Heart right ventricle (tissue), 16 donors: ENCODE measurements around the gene CNKSR2. TPM values are rescaled to one million over a fixed set of nuclear protein-coding genes. Genes with fewer than 3 reads are reported as not detected.

Experiments used
- ATAC-seq, 8 donors: fragments of 200-7000 bp; cut with Tn5 transposase; one replicate each; pipeline ENCODE4 v1.9.1; 2020; ENCODE audit warnings: mild to moderate bottlenecking in 8 of 8, moderate library complexity in 8 of 8, moderate number of reproducible peaks in 1 of 8
- DNase-seq, 2 donors: peaks; one replicate each; pipeline ENCODE4 v3.0.0-alpha.2; 2020
- H3K27ac ChIP-seq, 10 donors: fragments of 200-600 bp; sonication (generic) in 2 of 10; one replicate each; pipeline versions ENCODE4 v1.5.0 to v1.8.0; 2020 to 2022; ENCODE audit warnings: mild to moderate bottlenecking in 3 of 10
- H3K27me3 ChIP-seq, 7 donors: fragments of 200-600 bp; one replicate each; pipeline ENCODE4 v1.8.0; 2021 to 2022; ENCODE audit warnings: mild to moderate bottlenecking in 2 of 7
- H3K36me3 ChIP-seq, 9 donors: fragments of 200-600 bp; sonication (generic) in 1 of 9; one replicate each; pipeline versions ENCODE4 v1.5.0 to v1.8.0; 2020 to 2022; ENCODE audit warnings: mild to moderate bottlenecking in 2 of 9
- H3K4me1 ChIP-seq, 9 donors: fragments of 200-600 bp; sonication (generic) in 1 of 9; one replicate each; pipeline versions ENCODE4 v1.5.0 to v1.8.0; 2020 to 2022; ENCODE audit warnings: mild to moderate bottlenecking in 4 of 9
- H3K4me3 ChIP-seq, 10 donors: fragments of 200-600 bp; sonication (generic) in 2 of 10; one replicate each; pipeline versions ENCODE4 v1.5.0 to v1.8.0; 2020 to 2022; ENCODE audit warnings: mild to moderate bottlenecking in 7 of 10, moderate library complexity in 2 of 10
- H3K9me3 ChIP-seq, 11 donors: fragments of 200-600 bp in 10 of 11; sonication (generic) in 2 of 11; one replicate each; pipeline versions ENCODE4 v1.5.0 to v1.8.0; 2013 to 2022; ENCODE audit warnings: mild to moderate bottlenecking in 2 of 11, control low read depth in 1 of 11, moderate library complexity in 1 of 11
- CTCF ChIP-seq, 9 donors: fragments of 200-600 bp; sonication (generic) in 2 of 9; IDR thresholded peaks; one replicate each; pipeline versions ENCODE4 v1.5.0 to v1.8.0; 2021 to 2022; ENCODE audit warnings: antibody characterized with exemption in 9 of 9, mild to moderate bottlenecking in 5 of 9, moderate library complexity in 1 of 9
- WGBS, 2 donors: extraction: QIAGEN DNeasy Blood & Tissue Kit; methylation state at CpG; one replicate each; pipeline ENCODE4 v1.1.7; 2013; ENCODE audit warnings: inconsistent platforms in 1 of 2; 5-methylcytosine and 5-hydroxymethylcytosine counted together
- intact Hi-C, 10 donors: fragments of 100-400 bp; cut with DNase I; formaldehyde crosslinking; loops; one replicate each; pipeline versions ENCODE4 v1.11.1 to v1.14.2; 2022
- polyA plus RNA-seq, 2 donors: library from polyadenylated mRNA; stranded (reverse); fragments of 200-250 nt; gene quantifications; one replicate each; pipeline ENCODE4 v1.2.3, GENCODE V29; 2013
- total RNA-seq, 10 donors: library from RNA; stranded (reverse); fragmentation: NEBNext Ultra II Directional in 3 of 10; extraction: Animal tissue kit (Norgen Biotek cat#: 25700) in 3 of 10; gene quantifications; one replicate each; pipeline versions ENCODE4 v1.2.1 to v1.2.4, GENCODE V29; 2021 to 2023
- donor health status: Arrhythmogenic right ventricular cardiomyopathy.
- donor health status: ischemic (EF 13 %, LVEDD 7.1; RV severe dilation, severe dysfunction).
- donor health status: healthy with polysubstance abuse.
- donor health status: DM: no; HTN: yes; CAD: no.
- donor health status: DM: no; HTN: no; CAD: no.
- donor health status: ischemic (EF 25% LVEDD 6.9; RV normal size, moderate dysfunction).
- donor health status: ischemic (EF 25% LVEDD 5.7; RV mildly dilated, moderate dysfunction).
- donor health status: healthy.
- donor health status: DM: yes; HTN: yes; CAD: no.
- donor health status: Ischemic cardiomyopathy.
- donor health status: ischemic (EF 35%, LVEDD 5.7; RV mildly dilated, moderate dysfunction).
- donor health status: nonischemic (EF 11% LVEDD 7.7; RV severe dilation, severe dysfunction).
- donor health status: DM: yes; HTN: yes; CAD: no.
- donor health status: PGD.
- donor health status: ischemic (EF 29% LVEDD 5.4; RV normal size, mild dysfunction).
- donor health status: nonischemic (EF 23%, LVEDD 6.1; RV moderate dilation, normal function).

The CNKSR2 gene
- total and polyA plus RNA-seq, 12 donors = 0.03 to 1.6 (median 0.44) TPM

GRCh38 chrX:21632027-21632426 lies 257.8 kb downstream of the CNKSR2 start:
- TF ChIP-seq CTCF (IDR thresholded peaks at IDR 0.05) = no peak
- no peak for ATAC-seq
- H3K9me3 ChIP-seq = no peaks in the 10 kb centered on the region
- WGBS, 2 donors = 66 to 69% methylated on average over 2 of the region's 2 CpGs
- H3K27ac ChIP-seq = no peak overlapping the region
- H3K27me3 ChIP-seq = no peaks in the 10 kb centered on the region
- DNase-seq = no peak
- intact Hi-C loops = no loop called here
- H3K36me3 ChIP-seq = no peaks in the 10 kb centered on the region
- H3K4me3 ChIP-seq = no peak overlapping the region
- H3K4me1 ChIP-seq = no peaks in the 10 kb centered on the region

GRCh38 chrX:21638311-21638710 lies 264.1 kb downstream of the CNKSR2 start:
- TF ChIP-seq CTCF (IDR thresholded peaks at IDR 0.05) = no peak

DNA sequence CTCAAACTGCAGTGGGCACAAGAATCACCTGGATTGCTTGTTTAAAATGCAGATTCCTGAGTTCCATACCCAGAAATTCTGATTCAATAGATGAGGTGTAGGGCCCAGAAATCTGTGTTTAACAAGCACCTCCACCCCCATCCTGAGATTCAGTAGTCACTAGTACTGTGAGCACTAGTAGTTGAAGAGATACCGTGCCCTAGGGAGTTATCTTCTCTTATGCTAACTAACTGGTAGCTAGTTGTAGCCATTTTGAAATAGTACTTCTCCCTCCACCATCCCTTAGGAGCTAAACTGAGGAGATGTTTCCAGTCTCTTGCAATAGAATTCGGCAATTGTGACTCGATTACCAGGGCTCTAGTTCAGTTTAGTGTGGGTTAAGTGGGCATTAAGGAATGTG lies 265.6 kb downstream of the CNKSR2 start:
- Histone ChIP-seq H3K27me3 (peaks cover 0 to 4% (median 0%) of the 10 kb centered on the region in 7 donors), H3K36me3 (no peaks in the 10 kb centered on the region), H3K4me1 (no peaks in the 10 kb centered on the region), H3K9me3 (no peaks in the 10 kb centered on the region), H3K27ac (no peak overlapping the region), H3K4me3 (no peak overlapping the region)
- intact Hi-C loops = no loop called here
- no peak for TF ChIP-seq CTCF (IDR thresholded peaks at IDR 0.05)
- no peak for DNase-seq
- WGBS, 2 donors = 75 to 82% methylated on average over 3 of the region's 3 CpGs
- ATAC-seq = no peak

More at GRCh38 chrX:21638311-21638710, 264.1 kb downstream of the CNKSR2 start:
- ATAC-seq (no peak), DNase-seq (no peak)
- WGBS, 2 donors = 98 to 100% methylated on average over 2 of the region's 2 CpGs
- no peak overlapping the region for H3K4me3 ChIP-seq
- no peak overlapping the region for H3K27ac ChIP-seq
- peaks cover 0 to 4% (median 0%) of the 10 kb centered on the region in 7 donors for H3K27me3 ChIP-seq
- no peaks in the 10 kb centered on the region for H3K9me3 ChIP-seq
- intact Hi-C loops = no loop called here
- no peaks in the 10 kb centered on the region for H3K36me3 ChIP-seq
- H3K4me1 ChIP-seq = no peaks in the 10 kb centered on the region

DNA sequence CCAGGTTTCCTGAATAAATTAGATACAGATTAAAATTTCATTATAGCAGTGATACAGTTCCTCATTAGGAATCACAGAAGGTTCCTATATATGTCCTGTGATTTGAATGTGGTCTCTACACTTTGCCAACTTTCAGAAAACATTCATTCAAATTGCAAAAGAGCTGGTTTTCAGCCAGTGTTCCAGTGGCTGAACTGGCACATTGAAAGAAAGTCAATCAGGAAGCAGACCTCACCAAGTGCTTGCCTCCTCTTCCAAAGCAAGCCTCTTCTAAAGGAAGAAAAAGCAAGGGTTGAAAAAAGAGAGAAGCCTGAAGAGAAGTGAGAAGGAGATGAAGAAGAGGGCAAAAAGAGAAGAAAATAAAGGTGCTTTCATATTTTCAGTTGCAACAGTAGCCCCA lies 271.2 kb downstream of the CNKSR2 start:
- DNase-seq (no peak), ATAC-seq (no peak)
- Histone ChIP-seq H3K27ac (no peak overlapping the region), H3K9me3 (no peaks in the 10 kb centered on the region), H3K4me1 (no peaks in the 10 kb centered on the region), H3K36me3 (no peaks in the 10 kb centered on the region), H3K4me3 (no peak overlapping the region), H3K27me3 (peaks cover 0 to 4% (median 0%) of the 10 kb centered on the region in 7 donors)
- intact Hi-C loops = no loop called here
- TF ChIP-seq CTCF (IDR thresholded peaks at IDR 0.05) = no peak
